ENCODE results near the gene NMUR1.

Gene NMUR1

GRCh38 chr2:231527091-231527395 lies 3.2 kb downstream of the NMUR1 start:
- no peak for FAIRE-seq
- no peak for DNase-seq (ENCODE audit: low spot score)

- no peak for FAIRE-seq
- DNase-seq (ENCODE audit: low spot score), result no peak
These were observed 3.7 kb downstream of the NMUR1 start for GRCh38 chr2:231526341-231527090.

- DNase-seq (ENCODE audit: low spot score), result no peak
- FAIRE-seq, result no peak
These were observed 4.7 kb downstream of the NMUR1 start for GRCh38 chr2:231525248-231526163.

- FAIRE-seq, result no peak
These were observed 5.6 kb downstream of the NMUR1 start for GRCh38 chr2:231524477-231525247.

GRCh38 chr2:231523451-231524285 lies 6.6 kb downstream of the NMUR1 start:
- DNase-seq (ENCODE audit: low spot score) (no peak), FAIRE-seq (no peak)

More at GRCh38 chr2:231524477-231525247, 5.6 kb downstream of the NMUR1 start:
- DNase-seq (ENCODE audit: low spot score), result no peak

- no peak for DNase-seq (ENCODE audit: low spot score)
- FAIRE-seq, result no peak
These were observed 7.6 kb downstream of the NMUR1 start for GRCh38 chr2:231522418-231523180.

GRCh38 chr2:231521443-231521842 lies 8.8 kb downstream of the NMUR1 start:
- no peak for FAIRE-seq
- no peak for DNase-seq (ENCODE audit: low spot score)

GRCh38 chr2:231519975-231520555 lies 10.2 kb downstream of the NMUR1 start:
- FAIRE-seq (no peak), DNase-seq (ENCODE audit: low spot score) (no peak)

GRCh38 chr2:231518771-231519170 lies 11.5 kb downstream of the NMUR1 start:
- no peak for FAIRE-seq
- DNase-seq (ENCODE audit: low spot score), result no peak

GRCh38 chr2:231515603-231516002 lies 14.6 kb downstream of the NMUR1 start:
- DNase-seq (ENCODE audit: low spot score), result no peak
- no peak for FAIRE-seq

GRCh38 chr2:231514951-231515297 lies 15.3 kb downstream of the NMUR1 start:
- no peak for FAIRE-seq
- no peak for DNase-seq (ENCODE audit: low spot score)

GRCh38 chr2:231514225-231514950 lies 15.9 kb downstream of the NMUR1 start:
- DNase-seq (ENCODE audit: low spot score) (peak; percentile 92), FAIRE-seq (peak; percentile 52)

- DNase-seq (ENCODE audit: low spot score) (no peak), FAIRE-seq (no peak)
These were observed 16.5 kb downstream of the NMUR1 start for GRCh38 chr2:231513746-231514224.

- FAIRE-seq (no peak), DNase-seq (ENCODE audit: low spot score) (no peak)
These were observed 18.0 kb downstream of the NMUR1 start for GRCh38 chr2:231512222-231512621.

- FAIRE-seq (no peak), DNase-seq (ENCODE audit: low spot score) (no peak)
These were observed 26.5 kb downstream of the NMUR1 start for GRCh38 chr2:231503766-231504165.

- no peak for DNase-seq (ENCODE audit: low spot score)
- FAIRE-seq, result no peak
These were observed 27.6 kb downstream of the NMUR1 start for GRCh38 chr2:231502596-231502995.

GRCh38 chr2:231497651-231498050 lies 32.6 kb downstream of the NMUR1 start:
- no peak for DNase-seq (ENCODE audit: low spot score)
- no peak for FAIRE-seq

GRCh38 chr2:231494669-231495068 lies 35.6 kb downstream of the NMUR1 start:
- no peak for FAIRE-seq
- DNase-seq (ENCODE audit: low spot score), result no peak

GRCh38 chr2:231490801-231491200 lies 39.4 kb downstream of the NMUR1 start:
- no peak for DNase-seq (ENCODE audit: low spot score)
- no peak for FAIRE-seq

All from RCC 7860 (cell line).